IPS-NIHi11 (cell line): ENCODE results near the gene TPBG.
"Not testable (repeated sequence)": the region's sequence is repeated elsewhere in the genome, so short reads cannot be mapped to it uniquely, and the experiment has no call there.

Experiments
- DNase-seq: peaks from one replicate; pipeline ENCODE4 v3.0.0; 2012; ENCODE audit warnings: mixed read lengths, low spot score

The TPBG gene

GRCh38 chr6:82376636-82377035 lies 13.0 kb downstream of the TPBG start:
- DNase-seq, result no peak

DNA sequence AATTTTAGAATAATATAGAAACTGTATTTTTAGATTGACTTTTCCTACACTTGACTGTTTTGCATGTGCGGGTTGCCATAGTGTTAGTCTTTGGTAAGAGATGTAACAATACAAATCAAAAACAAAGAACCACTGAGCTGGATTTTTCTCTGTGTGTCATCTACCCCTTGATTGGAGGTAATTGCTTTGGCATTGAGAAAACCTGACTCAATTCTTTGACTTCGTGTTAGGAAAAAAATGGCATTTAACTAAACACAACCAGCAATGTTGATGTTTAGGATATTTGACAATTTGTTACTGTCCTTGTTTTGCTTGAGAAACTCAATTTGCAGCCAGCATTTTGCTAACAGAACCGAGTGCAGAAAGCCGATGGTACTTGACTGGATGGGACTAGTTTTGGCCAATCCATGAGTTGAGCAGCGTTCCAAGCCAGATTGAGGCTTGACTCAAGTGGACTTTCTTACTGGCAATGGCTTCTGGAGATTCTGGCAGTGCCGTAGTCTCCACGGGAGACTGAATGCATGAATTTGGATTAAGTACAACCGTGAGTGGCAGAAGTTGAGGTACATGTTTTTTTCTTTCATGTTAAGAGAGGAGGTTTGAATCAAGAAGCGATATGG lies 17.1 kb downstream of the TPBG start:
- no peak for DNase-seq

GRCh38 chr6:82381278-82381677 lies 17.7 kb downstream of the TPBG start:
- no peak for DNase-seq

- DNase-seq, result no peak
These were observed 21.5 kb downstream of the TPBG start for GRCh38 chr6:82385102-82385501.

- DNase-seq, result no peak
These were observed 21.9 kb downstream of the TPBG start for GRCh38 chr6:82385546-82385945.

DNA sequence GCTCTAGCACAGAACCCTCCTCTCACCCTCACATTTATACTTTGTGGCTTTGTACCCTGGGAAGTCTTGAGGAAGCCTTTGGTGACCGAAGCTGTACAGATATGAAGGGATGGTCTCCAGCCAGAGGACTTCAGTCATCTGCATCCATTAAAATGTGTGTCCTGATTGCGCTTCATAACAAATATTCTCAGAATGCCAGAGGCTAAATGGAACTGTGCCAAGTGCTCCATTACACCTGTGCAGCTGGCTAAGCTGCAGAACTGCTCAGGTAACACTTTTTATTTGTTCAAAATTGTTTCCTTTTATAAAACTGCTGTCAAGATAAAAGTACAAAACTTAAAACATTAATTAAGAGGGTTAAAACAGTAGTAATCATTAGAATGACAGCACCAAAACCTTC lies 22.3 kb downstream of the TPBG start:
- no peak for DNase-seq

DNA sequence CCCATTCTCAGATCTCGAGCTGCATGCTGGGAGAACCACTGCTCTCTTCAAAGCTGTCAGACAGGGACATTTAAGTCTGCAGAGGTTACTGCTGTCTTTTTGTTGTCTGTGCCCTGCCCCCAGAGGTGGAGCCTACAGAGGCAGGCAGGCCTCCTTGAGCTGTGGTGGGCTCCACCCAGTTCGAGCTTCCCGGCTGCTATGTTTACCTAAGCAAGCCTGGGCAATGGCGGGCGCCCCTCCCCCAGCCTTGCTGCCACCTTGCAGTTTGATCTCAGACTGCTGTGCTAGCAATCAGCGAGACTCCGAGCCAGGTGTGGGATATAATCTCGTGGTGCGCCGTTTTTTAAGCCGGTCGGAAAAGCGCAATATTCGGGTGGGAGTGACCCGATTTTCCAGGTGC lies 31.2 kb downstream of the TPBG start:
- not testable (repeated sequence) for DNase-seq

- DNase-seq, result no peak
These were observed 33.5 kb downstream of the TPBG start for GRCh38 chr6:82396964-82397751.

DNA sequence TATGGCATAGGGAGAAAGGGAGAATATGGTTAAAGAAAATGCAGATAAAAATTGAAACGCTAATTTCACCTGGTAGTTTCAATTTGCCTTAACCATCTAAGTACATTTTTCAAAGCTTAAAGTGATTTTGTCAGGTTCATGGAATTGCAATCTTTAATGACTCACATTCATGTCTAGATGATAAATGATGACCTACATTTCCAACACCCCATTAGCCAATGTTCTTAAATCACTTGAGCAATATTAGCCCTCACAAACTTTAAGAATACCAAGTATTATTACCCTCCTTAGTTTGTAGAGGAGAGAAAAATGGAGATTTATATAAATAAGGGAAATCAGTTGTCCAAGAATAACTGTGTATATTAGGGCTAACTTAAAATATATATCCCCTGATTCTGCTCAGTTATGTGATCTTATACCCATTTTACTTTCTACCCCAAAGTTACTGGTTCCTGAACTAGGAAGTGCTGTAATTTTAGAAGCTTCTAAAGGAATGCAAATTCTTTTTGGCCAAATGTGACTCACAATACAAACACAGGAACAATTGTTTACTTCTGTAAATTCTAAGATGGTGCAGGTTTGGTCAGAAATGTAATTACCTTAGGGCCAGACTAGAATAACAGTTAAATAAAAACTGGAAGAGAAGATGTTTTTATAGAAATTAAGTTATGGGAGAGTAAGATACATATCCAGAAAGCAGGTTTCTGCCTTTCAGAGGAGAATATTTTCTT lies 34.5 kb downstream of the TPBG start:
- no peak for DNase-seq

DNA sequence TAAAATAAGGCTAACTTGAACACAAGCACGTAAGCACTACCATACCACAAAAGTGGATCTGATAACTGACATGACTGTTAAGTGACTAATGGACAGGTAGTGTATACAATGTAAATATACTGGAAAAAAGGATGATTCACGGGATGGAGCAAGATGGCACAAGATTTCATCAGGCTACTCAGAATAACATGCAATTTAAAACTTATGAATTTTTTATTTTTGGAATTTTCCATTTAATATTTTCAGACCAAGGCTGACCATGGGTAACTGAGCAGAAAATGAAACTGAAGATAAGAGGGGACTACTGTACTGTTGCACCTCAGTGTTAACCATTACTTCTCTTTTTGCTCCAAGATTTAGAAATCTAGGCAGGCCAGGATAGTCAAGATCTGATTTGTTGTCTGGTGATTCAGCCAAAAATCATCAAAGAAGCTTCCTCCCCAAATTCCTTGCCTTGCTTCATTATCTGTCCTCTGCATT lies 45.4 kb downstream of the TPBG start:
- no peak for DNase-seq

DNA sequence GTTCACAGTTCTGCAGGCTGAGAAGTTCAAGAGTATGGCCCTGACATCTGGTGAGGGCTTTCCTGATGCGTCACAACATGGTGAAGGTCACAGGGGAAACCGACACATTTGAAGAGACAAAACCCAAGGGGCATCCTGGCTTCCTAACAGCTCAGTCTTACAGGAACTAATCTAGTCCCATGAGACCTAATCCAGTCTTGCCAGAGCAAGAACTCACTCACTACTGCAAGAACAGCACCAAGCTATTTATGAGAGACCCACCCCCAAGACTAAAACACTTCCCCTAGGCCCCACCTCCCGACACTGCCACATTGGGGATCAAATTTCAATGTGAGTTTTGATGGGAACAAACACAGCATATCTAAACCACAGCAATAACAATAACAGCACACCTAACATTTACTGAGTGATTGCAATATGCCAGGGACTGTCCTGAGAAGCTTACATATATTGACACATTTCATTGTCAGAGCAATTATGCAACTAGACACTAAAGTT lies 46.6 kb downstream of the TPBG start:
- DNase-seq, result no peak

GRCh38 chr6:82413868-82414267 lies 50.3 kb downstream of the TPBG start:
- DNase-seq, result no peak

GRCh38 chr6:82415820-82416219 lies 52.2 kb downstream of the TPBG start:
- no peak for DNase-seq

GRCh38 chr6:82416346-82416745 lies 52.7 kb downstream of the TPBG start:
- DNase-seq, result no peak
